GM06990 (cell line): ENCODE data around the gene GBX2.

Source experiments
- DNase-seq: peaks from one replicate; pipeline ENCODE4 v3.0.0-alpha.2; 2011; ENCODE audit not compliant: insufficient read length; ENCODE audit errors: extremely low read depth
- H3K27me3 ChIP-seq: replicated peaks from 2 replicates; pipeline ENCODE4 v1.6.0; 2011; ENCODE audit warnings: low read length; ENCODE audit not compliant: control insufficient read depth, insufficient read depth
- H3K36me3 ChIP-seq: 2 replicates; pipeline ENCODE4 v1.5.1; 2011; ENCODE audit warnings: low read length; ENCODE audit not compliant: control insufficient read depth, insufficient read depth
- H3K4me3 ChIP-seq: replicated peaks from 2 replicates; pipeline ENCODE4 v1.5.1; 2011; ENCODE audit warnings: low read depth, mild to moderate bottlenecking, control low read depth, low read length
- CTCF ChIP-seq: IDR thresholded peaks from 2 replicates; pipeline ENCODE4 v1.5.1; 2011; ENCODE audit warnings: low read length, control low read depth, mild to moderate bottlenecking, inconsistent platforms; ENCODE audit not compliant: insufficient read depth, poor library complexity, severe bottlenecking

The GBX2 gene

GRCh38 chr2:236131073-236131692, 37.0 kb downstream of the GBX2 start:
- peak; percentile 25 for DNase-seq
- Histone ChIP-seq H3K4me3 (no peak overlapping the region), H3K27me3 (no peaks in the 10 kb centered on the region), H3K36me3 (no peaks in the 10 kb centered on the region)
- no peak for TF ChIP-seq CTCF

GRCh38 chr2:236130349-236130998, 37.7 kb downstream of the GBX2 start:
- no peak for DNase-seq
- no peak for TF ChIP-seq CTCF
- Histone ChIP-seq H3K4me3 (no peak overlapping the region), H3K27me3 (no peaks in the 10 kb centered on the region), H3K36me3 (no peaks in the 10 kb centered on the region)

- Histone ChIP-seq H3K36me3 (no peaks in the 10 kb centered on the region), H3K27me3 (no peaks in the 10 kb centered on the region), H3K4me3 (no peak overlapping the region)
- no peak for TF ChIP-seq CTCF
- DNase-seq = no peak
Observed at GRCh38 chr2:236129935-236130334, 38.3 kb downstream of the GBX2 start.

GRCh38 chr2:236128321-236128720, 39.9 kb downstream of the GBX2 start:
- Histone ChIP-seq H3K36me3 (no peaks in the 10 kb centered on the region), H3K4me3 (no peak overlapping the region), H3K27me3 (no peaks in the 10 kb centered on the region)
- no peak for DNase-seq
- no peak for TF ChIP-seq CTCF

GRCh38 chr2:236127010-236127409, 41.2 kb downstream of the GBX2 start:
- Histone ChIP-seq H3K27me3 (no peaks in the 10 kb centered on the region), H3K36me3 (no peaks in the 10 kb centered on the region), H3K4me3 (no peak overlapping the region)
- no peak for TF ChIP-seq CTCF
- DNase-seq = no peak
